Measurements from ENCODE around the gene KRT74.

Gene KRT74

DNA sequence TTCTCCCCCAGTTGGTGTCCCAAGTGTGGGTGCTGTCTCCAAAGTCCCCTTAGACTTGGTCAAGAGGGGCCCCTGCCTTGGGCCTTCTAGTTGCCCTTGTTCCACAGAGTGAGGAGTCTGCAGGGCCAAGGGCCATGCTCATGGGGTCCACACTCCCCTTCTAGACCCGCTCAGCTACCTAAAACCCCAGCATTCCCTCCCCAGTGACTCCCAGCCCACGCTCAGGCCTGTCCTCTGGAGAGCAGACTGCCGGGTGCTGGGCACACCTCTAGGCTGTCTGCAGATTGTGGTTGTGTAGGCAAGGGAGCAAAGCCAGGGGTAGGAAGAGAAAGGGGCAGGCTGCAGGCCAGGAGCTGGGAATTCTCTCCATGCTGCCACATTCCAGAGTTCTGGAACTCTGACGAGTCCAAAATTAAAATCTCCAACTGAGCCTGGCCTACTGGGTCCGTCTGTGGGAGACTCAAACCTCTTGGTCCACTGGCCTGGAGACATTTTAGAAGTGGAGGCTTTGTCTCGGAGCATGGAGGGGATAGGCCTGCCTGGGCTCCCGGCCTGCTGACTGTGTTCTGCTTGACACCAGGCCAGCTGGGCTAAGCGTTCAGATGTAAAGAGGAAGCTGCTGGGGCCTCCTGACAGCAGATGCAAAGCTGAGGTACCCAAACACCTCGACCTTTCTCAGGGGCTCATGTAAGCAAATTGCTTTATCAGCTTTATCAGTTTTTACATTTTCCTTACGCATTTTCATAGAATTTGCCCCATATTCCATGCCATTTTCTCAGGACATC lies 39.8 kb downstream of the KRT74 start:
- DNase-seq: no peak

DNA sequence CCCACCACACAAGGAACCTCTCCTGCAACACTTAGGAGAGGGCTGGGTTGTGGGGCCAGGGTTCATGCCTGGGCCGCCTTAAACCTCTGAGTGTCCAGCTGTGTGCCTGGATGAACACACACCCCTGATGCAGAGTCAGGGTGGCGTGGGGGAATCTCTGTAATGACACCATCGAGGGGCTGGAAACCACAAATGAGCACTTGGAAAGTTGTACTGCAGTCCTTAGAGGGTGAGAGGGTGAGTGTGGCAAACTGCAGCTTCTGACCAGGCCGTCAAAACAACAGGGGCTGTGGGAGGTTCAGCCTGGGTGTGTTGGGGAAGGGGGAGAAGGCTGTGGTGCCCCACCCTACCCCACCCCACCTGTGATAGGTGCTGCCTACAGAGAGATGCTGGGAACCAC lies 41.0 kb downstream of the KRT74 start:
- no peak for DNase-seq

DNA sequence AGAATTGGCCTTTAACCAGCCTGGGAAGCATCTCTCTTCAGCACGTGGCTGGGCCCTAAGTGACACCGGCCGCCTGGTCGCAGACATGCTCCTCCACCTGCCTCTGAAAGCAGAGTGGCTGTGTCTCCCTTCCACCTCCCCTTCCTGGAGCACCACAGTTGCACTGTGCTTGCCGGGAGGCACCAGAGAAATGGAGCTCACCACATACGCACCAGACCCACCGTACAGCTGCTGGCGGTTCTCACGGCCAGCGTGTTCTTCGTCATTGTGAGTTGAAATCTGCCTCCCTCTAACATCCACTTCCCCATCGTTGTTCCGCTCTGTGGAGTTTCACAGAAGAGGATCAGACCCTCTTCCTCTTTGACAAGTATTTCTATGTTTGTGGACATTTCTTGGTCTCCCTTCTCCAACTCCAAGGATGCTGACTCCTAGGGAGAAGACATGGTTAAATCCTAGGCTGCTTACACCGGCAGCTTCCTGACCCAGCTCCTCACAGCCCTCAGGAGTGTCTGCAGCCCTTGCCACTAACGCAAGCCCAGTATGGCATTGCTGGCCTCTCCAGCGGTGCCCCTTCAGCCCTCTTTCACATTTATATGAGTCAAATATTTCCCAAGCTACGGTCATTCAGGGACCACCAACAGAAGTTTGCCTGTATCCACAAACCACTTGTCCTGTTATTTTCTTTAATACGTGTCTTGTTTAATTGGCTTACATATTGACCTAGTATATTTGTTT lies 41.9 kb downstream of the KRT74 start:
- no peak for DNase-seq

DNA sequence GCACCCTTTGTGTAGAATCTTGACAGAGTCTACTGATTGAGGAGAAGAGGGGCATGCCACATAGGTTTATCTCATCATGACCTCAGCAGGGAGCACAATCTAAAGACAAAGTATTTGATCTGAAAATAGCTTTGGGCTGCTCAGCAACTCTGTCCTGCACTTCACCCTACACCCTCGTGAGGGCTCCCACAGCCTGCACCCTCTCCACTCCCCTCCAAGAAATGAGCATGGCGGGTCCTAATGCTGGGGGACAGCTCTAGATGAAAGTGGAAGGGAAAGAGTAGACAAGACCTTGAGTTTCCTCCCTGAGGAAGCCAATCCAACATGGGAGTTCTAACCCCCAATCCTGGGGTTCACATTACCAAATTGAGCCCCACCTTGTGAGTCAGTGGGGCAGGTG lies 42.7 kb downstream of the KRT74 start:
- DNase-seq: no peak

DNA sequence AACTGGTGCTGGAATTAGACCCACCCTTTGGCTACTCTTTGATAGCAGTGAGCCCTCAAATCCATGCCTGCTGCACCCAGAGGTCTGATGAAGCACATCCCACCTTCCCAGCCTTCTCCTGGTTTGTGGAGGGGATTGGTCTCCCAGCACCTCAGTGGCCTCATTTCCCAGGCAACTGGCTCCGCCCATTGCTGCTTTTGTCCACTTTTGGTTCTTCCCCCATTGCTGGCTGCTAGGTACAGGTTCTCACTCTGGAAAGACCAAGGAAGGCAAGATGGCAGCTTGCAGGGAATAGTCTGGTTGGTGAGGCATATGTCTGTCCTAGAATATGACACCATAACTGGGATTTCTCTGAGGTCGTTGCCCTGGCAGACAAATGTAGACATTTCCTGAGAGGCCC lies 43.3 kb downstream of the KRT74 start:
- DNase-seq: no peak

DNA sequence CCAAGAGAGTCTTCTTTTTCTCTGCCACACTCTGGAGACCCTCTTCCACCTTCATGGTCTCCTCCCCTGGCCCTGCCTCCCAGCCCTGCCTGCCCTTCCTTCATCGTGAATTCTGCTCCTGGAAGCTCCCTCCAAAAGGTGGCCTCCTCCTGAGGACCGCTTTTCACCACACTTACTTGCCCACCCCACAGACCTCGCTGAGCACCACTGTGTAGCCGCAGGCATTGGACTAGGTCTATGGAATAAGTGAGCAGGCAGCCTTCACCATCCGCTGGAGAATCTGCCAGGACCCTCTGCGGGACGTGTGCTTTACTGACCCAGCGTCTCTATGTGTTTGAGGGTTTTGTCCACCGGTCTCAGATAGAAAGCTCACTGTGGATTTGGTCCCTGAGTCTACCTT lies 43.8 kb downstream of the KRT74 start:
- no peak for DNase-seq

DNA sequence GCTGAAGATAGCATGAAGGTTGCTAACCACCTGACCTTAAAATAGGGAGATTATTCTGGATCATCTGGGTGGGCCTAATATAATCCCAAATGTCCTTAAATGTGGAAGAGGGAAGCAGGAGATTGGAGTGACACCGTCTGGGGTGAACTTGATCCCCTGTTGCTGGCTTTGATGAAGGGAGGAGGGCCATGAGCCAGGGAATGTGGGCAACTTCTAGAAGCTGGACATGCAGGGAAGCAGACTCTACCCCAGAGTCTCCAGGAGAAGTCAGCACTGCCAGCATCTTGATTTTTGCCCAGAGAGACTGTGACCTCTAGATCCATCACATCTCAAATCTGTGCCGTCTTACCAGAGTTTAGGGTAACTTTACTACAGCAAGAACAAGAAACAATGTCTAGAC lies 44.2 kb downstream of the KRT74 start:
- DNase-seq: no peak

DNA sequence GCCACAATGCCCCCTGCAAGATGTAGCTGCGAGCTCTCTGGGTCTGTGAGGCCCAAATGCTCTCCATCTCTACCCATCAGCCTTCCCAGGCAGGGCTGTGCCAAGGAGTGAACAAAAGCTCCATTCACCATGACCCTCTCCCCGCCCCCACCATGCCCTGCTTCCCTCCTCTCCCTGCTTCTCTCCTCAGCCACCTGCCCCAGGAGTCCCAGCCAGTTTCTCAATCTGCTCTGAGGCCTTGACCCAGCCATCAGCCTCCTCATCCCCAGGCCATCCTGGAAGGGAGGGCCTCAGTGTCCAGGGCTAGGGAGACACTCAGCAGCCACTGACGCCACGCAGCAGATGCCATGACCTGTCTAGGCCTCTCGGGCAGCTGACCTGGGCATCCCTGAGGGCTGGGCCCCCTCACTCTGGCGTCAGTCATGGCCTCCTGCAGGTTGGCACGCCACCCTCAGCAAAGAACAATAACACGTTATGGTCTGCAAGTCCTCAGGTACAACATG lies 45.0 kb downstream of the KRT74 start:
- no peak for DNase-seq

DNA sequence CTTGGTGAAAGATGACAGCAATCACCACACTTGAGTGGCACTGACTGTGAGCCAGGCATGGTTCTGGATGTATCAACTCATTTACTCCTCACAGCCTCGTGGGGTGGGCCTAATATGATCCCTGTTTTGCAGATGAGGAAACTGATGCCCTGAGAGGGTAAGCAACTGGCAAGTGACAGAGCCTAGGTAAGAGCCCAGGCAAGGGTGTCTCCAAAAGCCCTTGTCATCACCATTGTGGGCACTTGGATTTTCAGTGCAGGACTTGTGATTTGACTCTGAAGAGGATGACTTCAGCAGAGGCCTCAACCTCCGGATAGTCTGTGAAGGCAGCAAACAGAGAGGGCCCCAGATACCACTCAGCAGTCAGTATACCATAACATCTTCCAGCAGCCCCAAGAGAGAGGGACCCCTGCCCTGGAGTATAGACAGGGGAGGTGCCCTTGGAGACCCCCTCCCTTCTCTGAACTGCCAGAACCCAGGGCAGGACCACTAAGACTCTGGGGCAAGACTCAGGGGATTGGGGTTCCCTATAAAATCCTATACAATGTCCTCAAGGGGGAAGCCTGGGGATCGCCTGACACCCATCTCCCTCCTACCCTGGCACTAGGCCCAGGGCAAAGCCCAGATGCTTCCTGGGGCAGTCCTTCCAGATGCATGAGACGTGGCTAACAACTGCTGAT lies 46.4 kb downstream of the KRT74 start:
- DNase-seq: no peak

DNA sequence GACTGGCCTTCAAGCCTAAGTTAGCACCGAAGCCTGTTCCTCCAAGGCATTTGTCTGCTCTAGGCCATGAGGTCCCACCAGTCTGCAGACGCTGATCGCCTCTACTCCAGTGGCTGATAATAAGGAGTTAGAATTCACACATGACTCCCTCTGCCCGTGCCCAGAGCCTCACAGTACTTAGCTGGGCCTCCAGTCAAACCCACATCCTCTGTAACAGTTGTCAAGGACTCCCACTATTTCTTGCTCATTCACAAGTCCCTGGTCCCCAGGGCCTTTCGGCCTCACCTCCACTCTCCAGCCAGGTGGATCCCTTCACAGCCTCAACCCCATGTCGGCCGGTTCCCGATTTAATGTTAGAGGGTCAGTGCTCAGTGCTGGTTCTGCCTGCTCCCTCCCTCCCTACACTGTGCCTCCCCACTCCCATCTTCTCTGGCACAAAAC lies 47.1 kb downstream of the KRT74 start:
- DNase-seq: no peak

DNA sequence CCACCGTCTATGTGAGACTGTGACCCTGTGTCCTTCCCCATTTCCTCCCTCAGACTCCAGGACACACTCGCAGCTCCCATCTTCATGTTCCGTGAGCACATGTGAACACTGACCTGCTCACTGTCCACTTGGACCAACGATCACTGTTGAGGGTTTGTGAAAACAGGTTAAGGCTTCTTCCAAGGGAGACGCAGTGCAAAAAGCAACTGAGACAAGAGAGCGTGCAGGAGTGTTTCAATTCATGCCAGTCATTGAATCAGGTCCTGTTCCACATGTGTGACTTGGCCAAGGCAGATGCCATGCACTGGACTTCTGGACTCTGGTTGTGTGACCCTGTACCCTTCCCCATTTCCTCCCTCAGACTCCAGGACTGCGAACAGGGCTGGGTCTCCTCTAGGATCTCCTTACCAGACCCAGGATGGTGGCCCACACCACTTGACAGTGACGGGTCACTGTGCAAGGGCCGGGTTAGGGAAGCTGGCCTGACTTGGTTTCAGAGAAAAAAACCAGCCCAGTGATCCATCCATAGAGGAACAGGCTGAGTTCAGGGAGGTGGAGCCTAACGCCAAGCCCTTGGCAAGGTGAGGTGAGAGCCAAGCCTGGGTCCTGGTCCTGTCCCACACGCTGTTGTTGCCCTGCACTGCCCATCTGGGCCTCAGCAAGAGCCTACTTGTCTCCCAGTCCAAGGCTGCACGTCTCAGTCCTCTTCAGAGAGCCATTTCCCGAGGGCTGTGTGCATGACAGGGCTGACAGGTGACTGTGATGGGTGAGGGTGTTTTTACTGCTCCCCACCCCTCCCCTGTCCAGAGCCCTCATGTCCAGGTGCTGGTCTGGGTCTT lies 47.8 kb downstream of the KRT74 start:
- DNase-seq: no peak

DNA sequence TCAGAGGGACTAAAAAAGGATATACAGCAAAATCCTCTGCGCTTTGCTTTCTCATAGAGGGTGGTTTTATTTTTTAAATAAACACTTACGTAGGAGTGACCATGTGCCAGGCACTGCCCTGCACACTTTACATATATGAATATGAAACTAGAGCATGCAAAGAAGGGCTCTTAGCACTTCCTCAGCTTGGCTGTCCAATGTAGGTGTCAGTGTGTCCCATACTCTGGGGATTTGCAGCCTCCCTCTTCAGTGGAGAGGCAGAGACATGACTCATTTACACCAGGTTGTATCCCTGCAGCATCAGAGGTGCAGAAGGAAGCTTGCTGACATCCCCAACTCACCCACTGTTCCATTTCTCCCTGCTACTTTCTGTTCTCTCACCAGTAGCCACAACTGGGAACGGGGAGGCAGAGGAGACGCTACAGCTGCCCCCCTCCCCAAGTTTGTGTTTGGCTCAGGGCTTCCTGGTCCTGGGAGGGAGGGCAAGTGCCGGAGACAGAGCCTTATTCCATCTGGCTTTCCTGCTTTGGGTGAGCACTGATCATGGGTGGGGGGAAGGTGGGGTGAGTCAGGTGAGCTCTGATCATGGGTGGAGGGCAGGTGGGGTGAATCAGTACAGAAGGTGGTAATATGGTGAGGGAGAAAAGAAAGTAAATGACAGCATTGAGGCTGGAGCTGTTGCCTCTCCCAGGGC lies 48.6 kb downstream of the KRT74 start:
- no peak for DNase-seq

DNA sequence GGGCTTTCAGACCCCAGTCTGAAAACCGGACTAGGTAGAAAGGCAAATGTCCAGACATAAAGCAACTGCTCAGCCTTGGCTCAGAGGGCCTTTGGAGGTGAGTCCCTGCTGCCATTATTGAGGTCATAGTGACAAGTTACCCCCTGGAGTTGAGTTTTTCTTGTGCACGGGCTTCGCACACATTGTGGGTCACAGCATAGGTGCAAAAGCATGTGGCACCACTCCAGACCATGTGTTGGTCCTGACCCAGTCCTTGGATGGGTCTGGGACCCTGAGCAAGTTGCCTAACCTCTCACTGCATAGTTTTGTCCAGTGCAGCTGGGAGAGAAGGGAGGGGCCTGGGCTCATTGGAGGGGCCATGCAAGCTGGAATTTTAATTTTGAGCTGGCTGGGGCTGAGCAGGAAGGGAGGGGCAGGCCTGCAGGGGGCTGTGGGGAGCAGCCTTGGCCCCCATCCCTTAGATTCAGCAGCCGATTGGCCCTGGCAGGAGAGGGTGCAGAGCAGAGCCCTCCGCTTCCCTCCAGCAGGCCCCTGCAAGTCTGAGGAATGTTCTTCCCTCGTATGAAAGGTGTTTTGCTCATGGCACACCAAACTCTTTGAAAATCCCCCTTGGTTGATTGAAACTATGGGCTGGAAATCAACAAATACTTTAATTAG lies 49.3 kb downstream of the KRT74 start:
- no peak for DNase-seq

DNA sequence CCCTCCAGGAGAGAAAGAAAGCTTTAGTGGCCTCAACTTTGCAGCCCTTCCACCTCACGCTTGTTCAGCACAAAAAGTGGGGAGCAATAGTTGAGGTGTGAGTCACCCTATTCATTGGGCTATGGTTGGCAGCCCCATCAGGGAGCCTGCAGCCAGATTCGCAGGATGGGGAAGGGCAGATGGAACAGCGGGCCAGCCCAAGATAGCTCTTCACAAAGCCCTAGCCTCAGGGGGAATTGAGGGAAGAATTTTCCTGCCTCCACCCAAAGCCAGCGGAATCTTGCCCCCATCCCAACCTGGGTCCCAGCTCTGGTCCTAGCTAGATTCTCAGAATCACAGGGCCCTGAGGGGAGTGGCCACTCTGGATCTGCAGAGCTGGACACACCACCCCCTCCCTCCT lies 49.8 kb downstream of the KRT74 start:
- no peak for DNase-seq

DNA sequence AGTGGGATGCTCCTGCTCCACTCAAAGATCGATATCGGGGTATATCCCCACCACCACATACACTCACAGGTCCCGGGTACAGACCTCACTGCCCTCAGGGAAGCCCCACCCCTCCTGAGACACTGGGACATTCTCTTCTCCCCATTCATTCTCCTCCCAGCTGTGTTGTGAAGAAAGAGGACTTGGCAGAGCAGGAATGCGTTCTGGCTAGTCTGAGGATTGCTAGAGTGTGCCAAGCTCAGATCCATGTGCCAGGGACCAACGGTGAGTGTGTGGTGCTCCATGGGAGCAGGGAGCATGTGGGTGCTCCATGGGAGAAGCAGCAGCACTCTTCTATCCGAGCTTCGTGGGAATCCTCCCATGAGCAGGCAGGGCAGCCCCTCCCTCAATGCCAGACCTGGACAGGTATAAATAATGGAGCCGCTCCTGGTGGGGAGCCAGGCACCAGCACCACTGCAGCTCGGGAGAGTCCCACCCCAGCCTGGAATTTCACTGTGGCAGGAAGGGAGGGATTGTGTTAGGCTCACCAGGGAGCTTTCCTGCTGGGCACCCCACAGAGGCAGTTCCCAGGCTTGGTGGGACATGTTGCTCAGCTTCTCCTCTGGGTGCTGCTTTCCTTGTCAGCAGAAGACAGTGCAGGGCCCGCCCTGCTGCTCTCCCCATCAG lies 51.2 kb downstream of the KRT74 start:
- no peak for DNase-seq

DNA sequence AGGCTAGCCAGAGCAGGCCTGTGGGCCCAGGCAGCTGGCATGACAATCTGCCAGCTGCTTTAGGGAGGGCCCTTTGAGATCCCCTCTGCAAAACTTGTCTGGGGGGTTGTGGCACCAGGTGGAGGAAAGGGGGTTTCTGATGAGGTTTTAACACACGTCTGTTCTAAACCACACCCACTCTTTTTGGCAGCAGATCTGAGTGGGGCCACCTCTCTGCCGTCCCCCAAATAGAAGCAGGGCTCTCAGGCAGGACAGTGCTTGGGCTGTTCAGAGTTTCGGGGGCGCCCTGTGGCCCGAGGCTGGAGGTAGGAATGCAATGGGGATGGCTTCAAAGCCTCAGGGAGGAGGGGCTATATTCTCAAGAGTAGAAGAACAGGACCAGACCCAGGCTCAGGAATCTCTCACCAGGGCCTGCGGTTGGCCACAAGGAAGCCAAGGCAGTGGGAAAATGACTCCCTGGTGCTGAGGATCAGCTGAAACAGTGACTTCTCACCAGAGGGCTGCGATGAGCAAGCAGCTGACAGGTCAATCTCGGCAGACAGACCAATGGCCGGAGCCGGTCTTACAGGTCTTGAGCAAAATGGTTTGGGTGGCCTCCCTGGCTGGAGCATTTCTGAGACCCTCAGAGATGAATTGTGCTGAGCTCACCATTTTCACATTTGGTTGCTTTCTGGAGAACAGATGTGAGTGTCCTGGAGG lies 51.9 kb downstream of the KRT74 start:
- no peak for DNase-seq

DNA sequence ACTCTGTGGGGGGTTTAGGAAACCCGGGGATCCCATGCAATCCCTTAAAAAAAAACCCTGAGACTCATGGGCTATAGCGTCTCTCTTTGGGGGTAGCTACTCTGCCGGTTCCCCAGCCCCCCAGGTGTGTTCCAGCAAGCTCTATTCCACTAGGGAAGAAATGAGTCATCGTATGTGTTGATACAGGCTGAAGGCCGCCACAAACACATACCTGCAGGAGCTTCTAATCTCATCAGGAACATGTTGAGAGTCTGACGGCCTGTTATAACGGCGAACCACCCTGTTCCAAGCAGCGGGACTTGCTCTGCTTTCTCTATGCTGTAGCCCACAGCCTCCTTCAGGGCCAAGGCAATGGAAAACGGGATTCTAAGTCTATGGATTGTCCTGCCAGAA lies 52.5 kb downstream of the KRT74 start:
- no peak for DNase-seq

DNA sequence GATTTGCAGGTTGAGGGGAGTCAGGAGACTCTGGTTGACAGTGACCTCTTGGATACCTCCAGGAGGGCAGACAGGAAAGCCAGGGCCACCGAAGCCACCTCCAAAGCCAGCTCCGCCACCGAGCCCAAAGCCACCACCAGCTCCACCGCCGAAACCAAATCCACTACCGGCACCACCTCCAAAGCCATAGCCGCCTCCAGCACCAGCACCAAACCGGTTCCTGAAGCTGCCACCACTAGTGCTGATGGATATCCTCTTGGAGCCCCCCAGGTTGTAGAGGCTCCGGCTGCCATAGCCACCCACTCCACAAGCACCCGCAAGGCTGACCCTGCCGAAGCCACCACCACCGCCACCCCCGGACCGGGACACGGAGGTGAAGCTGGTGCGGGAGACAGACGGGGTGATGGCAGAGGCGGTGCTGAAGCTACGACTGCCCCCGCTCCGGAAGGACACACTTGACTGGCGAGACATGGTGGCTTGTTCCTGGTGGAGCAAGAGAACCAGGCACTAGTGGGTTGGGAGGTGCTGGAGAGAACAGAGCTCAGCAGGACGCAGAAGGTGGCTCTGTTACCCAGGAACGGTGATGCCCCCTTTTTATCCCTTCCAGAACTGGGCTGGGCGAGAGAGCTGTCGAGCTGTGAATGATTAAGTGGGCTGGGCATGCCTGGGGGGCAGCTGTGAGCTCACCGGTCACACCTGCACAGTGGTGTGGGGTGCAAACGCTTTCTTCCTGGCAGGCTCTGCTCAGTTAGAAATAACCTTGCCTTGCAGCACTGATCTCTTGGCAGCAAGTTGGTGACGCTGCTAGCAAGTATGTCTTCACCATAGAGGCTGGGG lies 53.6 kb downstream of the KRT74 start, which contains the start of gene KRT5:
KRT5 (minus strand) TSS at position 569 of the 837 bp plus-strand sequence; CDS start at position 471, 98 bp downstream.
- DNase-seq: no peak

DNA sequence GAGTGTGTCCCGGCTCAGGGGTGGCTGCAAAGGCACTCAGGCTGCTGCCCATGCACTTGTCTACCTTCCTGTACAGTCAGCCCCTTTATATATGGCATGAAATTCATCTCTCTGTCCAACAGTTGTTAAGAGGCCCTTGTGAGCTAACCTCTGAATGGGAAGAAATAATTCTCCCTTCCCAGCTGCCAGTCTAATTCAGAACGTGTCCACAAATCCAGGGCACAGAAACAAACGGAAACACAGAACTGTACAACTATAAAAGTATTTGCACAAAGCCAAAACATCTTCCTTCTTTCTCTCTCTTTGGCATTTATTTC lies 54.3 kb downstream of the KRT74 start:
- no peak for DNase-seq

Measured in NK-92 treated with Interleukin-12 subunit alpha and Interleukin-12 subunit beta, amount 100 ng/mL, for 24 hours (cell line).